ENCODE measurements around the gene EPSTI1. TPM values are rescaled to one million over a fixed set of nuclear protein-coding genes. Genes with fewer than 3 reads are reported as not detected.

Gene EPSTI1
- total RNA-seq, 4 donors from 2014 or later = 1.1 to 10.2 (median 5.8) TPM

- H3K4me3 ChIP-seq = no peak overlapping the region
- WGBS, 2 donors = 22 to 34% methylated on average over 8 of the region's 8 CpGs
- no peak for TF ChIP-seq POLR2A (IDR thresholded peaks at IDR 0.05)
- no peak for TF ChIP-seq CTCF (IDR thresholded peaks at IDR 0.05)
Observed at GRCh38 chr13:42880056-42880605, 111.9 kb downstream of the EPSTI1 start.

GRCh38 chr13:42878721-42879120 is 113.3 kb downstream of the EPSTI1 start:
- Histone ChIP-seq H3K27me3 (no peaks in the 10 kb centered on the region), H3K27ac (no peak overlapping the region), H3K9me3 (peaks cover 0 to 5% (median 0%) of the 10 kb centered on the region in 3 donors), H3K36me3 (no peaks in the 10 kb centered on the region), H3K4me1 (peaks cover 0 to 22% (median 5%) of the 10 kb centered on the region in 3 donors), H3K4me3 (no peak overlapping the region)
- no peak for DNase-seq
- whole genome bisulfite sequencing, 2 donors = 73 to 83% methylated on average over 3 of the region's 3 CpGs
- TF ChIP-seq CTCF (IDR thresholded peaks at IDR 0.05) (no peak), POLR2A (IDR thresholded peaks at IDR 0.05) (no peak)
- intact Hi-C loops (cut with DNase I) = no loop called here

More at GRCh38 chr13:42880056-42880605, 111.9 kb downstream of the EPSTI1 start:
- Histone ChIP-seq H3K27ac (no peak overlapping the region), H3K36me3 (no peaks in the 10 kb centered on the region), H3K9me3 (peaks cover 0 to 5% (median 0%) of the 10 kb centered on the region in 3 donors), H3K27me3 (no peaks in the 10 kb centered on the region), H3K4me1 (peaks cover 0 to 27% (median 5%) of the 10 kb centered on the region in 3 donors)
- intact Hi-C loops (cut with DNase I) = no loop called here
- DNase-seq = no peak

GRCh38 chr13:42876887-42877545 is 115.0 kb downstream of the EPSTI1 start:
- 25 to 43% methylated on average over 6 of the region's 6 CpGs for WGBS, 2 donors
- TF ChIP-seq CTCF (IDR thresholded peaks at IDR 0.05) (no peak), POLR2A (IDR thresholded peaks at IDR 0.05) (no peak)
- intact Hi-C loops (cut with DNase I) = no loop called here

GRCh38 chr13:42876270-42876714 is 115.7 kb downstream of the EPSTI1 start:
- Histone ChIP-seq H3K27me3 (no peaks in the 10 kb centered on the region), H3K36me3 (no peaks in the 10 kb centered on the region), H3K4me3 (no peak overlapping the region), H3K9me3 (peaks cover 0 to 5% (median 0%) of the 10 kb centered on the region in 3 donors), H3K4me1 (peaks cover 0 to 21% (median 5%) of the 10 kb centered on the region in 3 donors), H3K27ac (no peak overlapping the region)
- DNase-seq = no peak
- intact Hi-C loops (cut with DNase I) = no loop called here
- 60 to 63% methylated on average over 1 of the region's 1 CpG for WGBS, 2 donors
- TF ChIP-seq CTCF (IDR thresholded peaks at IDR 0.05) (no peak), POLR2A (IDR thresholded peaks at IDR 0.05) (no peak)

More at GRCh38 chr13:42876887-42877545, 115.0 kb downstream of the EPSTI1 start:
- H3K36me3 ChIP-seq = no peaks in the 10 kb centered on the region
- no peak for DNase-seq
- H3K9me3 ChIP-seq = peaks cover 0 to 5% (median 0%) of the 10 kb centered on the region in 3 donors
- H3K27me3 ChIP-seq = no peaks in the 10 kb centered on the region
- no peak overlapping the region for H3K27ac ChIP-seq
- no peak overlapping the region for H3K4me3 ChIP-seq
- H3K4me1 ChIP-seq = peaks cover 0 to 21% (median 5%) of the 10 kb centered on the region in 3 donors

All from esophagus squamous epithelium (tissue), 5 donors.